DND-41 (cell line): ENCODE data around the gene DNAJC4.

ENCODE experiments used
- ATAC-seq: fragments of 200-7000 bp; cut with Tn5 transposase; 3 replicates; pipeline ENCODE4 v1.9.1; 2021; ENCODE audit warnings: low read depth; ENCODE audit not compliant: insufficient read depth
- DNase-seq: peaks from one replicate; pipeline ENCODE4 v3.0.0-alpha.2; 2020
- H2AFZ ChIP-seq: 2 replicates; pipeline ENCODE4 v1.6.0; 2012; ENCODE audit warnings: low read depth, low read length
- H3K27ac ChIP-seq: 2 replicates; pipeline ENCODE4 v1.5.1; 2012; ENCODE audit warnings: low read length, inconsistent platforms
- H3K27me3 ChIP-seq: fragments of 200-600 bp; sonication (generic); 2 replicates; pipeline ENCODE4 v1.6.0; 2012; ENCODE audit warnings: low read length, mild to moderate bottlenecking, inconsistent platforms; ENCODE audit not compliant: insufficient read depth, poor library complexity
- H3K36me3 ChIP-seq: 2 replicates; pipeline ENCODE4 v1.5.1; 2012; ENCODE audit warnings: low read length, inconsistent platforms; ENCODE audit not compliant: insufficient read depth
- H3K4me1 ChIP-seq: 2 replicates; pipeline ENCODE4 v1.5.1; 2012; ENCODE audit warnings: mild to moderate bottlenecking, low read length; ENCODE audit not compliant: insufficient read depth
- H3K4me2 ChIP-seq: 2 replicates; pipeline ENCODE4 v1.6.0; 2012; ENCODE audit warnings: mild to moderate bottlenecking, moderate library complexity, low read length, inconsistent platforms; ENCODE audit not compliant: insufficient read depth
- H3K4me3 ChIP-seq, 2 experiments: fragments of 200-600 bp in 1 of 2; shearing (Covaris generic) in 1 of 2; 2 replicates each; pipeline ENCODE4 v1.5.1; 2012 to 2016; ENCODE audit warnings: inconsistent platforms in 2 of 2, low read length in 2 of 2, mild to moderate bottlenecking in 2 of 2, low read depth in 1 of 2, moderate library complexity in 1 of 2
- H3K79me2 ChIP-seq: 2 replicates; pipeline ENCODE4 v1.6.0; 2012; ENCODE audit warnings: low read length, inconsistent platforms; ENCODE audit not compliant: insufficient read depth
- H3K9ac ChIP-seq: 2 replicates; pipeline ENCODE4 v1.6.0; 2012; ENCODE audit warnings: low read depth, mild to moderate bottlenecking, inconsistent platforms, low read length, moderate library complexity
- H3K9me3 ChIP-seq: 2 replicates; pipeline ENCODE4 v1.5.1; 2012; ENCODE audit warnings: low read length, moderate library complexity, mild to moderate bottlenecking, inconsistent platforms; ENCODE audit not compliant: insufficient read depth, severe bottlenecking
- H4K20me1 ChIP-seq: 2 replicates; pipeline ENCODE4 v1.6.0; 2012; ENCODE audit warnings: low read length; ENCODE audit not compliant: insufficient read depth
- CTCF ChIP-seq: IDR thresholded peaks from 2 replicates; pipeline ENCODE4 v1.5.1; 2012; ENCODE audit warnings: borderline replicate concordance, low read length, moderate library complexity, mild to moderate bottlenecking; ENCODE audit not compliant: poor library complexity, severe bottlenecking; ENCODE audit errors: extremely low read depth
- EZH2 ChIP-seq: IDR thresholded peaks from 3 replicates; pipeline ENCODE4 v1.6.1; 2012; ENCODE audit warnings: borderline replicate concordance, low read depth, mild to moderate bottlenecking, moderate library complexity, low read length, inconsistent platforms; ENCODE audit not compliant: severe bottlenecking

Gene DNAJC4

GRCh38 chr11:64186492-64187165 lies 43.7 kb upstream of the DNAJC4 start:
- no peak overlapping the region for H3K27ac ChIP-seq
- H3K36me3 ChIP-seq: peaks cover 32% of the 10 kb centered on the region
- no peaks in the 10 kb centered on the region for H3K9me3 ChIP-seq
- H3K4me2 ChIP-seq: no peak overlapping the region
- no peak overlapping the region for H3K4me3 ChIP-seq
- no peaks in the 10 kb centered on the region for H3K27me3 ChIP-seq
- no peak for ATAC-seq
- no peak overlapping the region for H2AFZ ChIP-seq
- H3K9ac ChIP-seq: no peak overlapping the region
- TF ChIP-seq EZH2: no peak
- TF ChIP-seq CTCF: no peak
- H3K79me2 ChIP-seq: peaks cover 21% of the 10 kb centered on the region
- H4K20me1 ChIP-seq: peaks cover 23% of the 10 kb centered on the region
- H3K4me1 ChIP-seq: peaks cover 31% of the 10 kb centered on the region
- peak; percentile 29 for DNase-seq

- Histone ChIP-seq H3K4me3 (no peak overlapping the region), H3K79me2 (peaks cover 19% of the 10 kb centered on the region), H3K36me3 (peaks cover 86% of the 10 kb centered on the region), H4K20me1 (peaks cover 62% of the 10 kb centered on the region), H3K4me1 (peaks cover 8% of the 10 kb centered on the region; the same call in 1 of the 2 replicates), H3K27me3 (no peaks in the 10 kb centered on the region), H2AFZ (no peak overlapping the region), H3K27ac (no peak overlapping the region), H3K9ac (no peak overlapping the region), H3K4me2 (no peak overlapping the region), H3K9me3 (no peaks in the 10 kb centered on the region)
- no peak for ATAC-seq
- no peak for DNase-seq
- no peak for TF ChIP-seq CTCF
These were observed 37.9 kb upstream of the DNAJC4 start for GRCh38 chr11:64192434-64192833.

- H3K4me2 ChIP-seq: no peak overlapping the region
- no peaks in the 10 kb centered on the region for H3K4me1 ChIP-seq
- no peak overlapping the region for H3K9ac ChIP-seq
- ATAC-seq (no peak), DNase-seq (no peak)
- peaks cover 54% of the 10 kb centered on the region for H4K20me1 ChIP-seq
- peaks cover 96% of the 10 kb centered on the region for H3K36me3 ChIP-seq
- H2AFZ ChIP-seq: no peak overlapping the region
- no peaks in the 10 kb centered on the region for H3K9me3 ChIP-seq
- H3K79me2 ChIP-seq: peaks cover 47% of the 10 kb centered on the region
- H3K27ac ChIP-seq: no peak overlapping the region
- TF ChIP-seq EZH2 (no peak), CTCF (no peak)
- no peak overlapping the region for H3K4me3 ChIP-seq
- H3K27me3 ChIP-seq: no peaks in the 10 kb centered on the region
These were observed 33.7 kb upstream of the DNAJC4 start for GRCh38 chr11:64196626-64197025.

GRCh38 chr11:64198511-64198910 lies 31.8 kb upstream of the DNAJC4 start:
- ATAC-seq: no peak
- peaks cover 52% of the 10 kb centered on the region for H4K20me1 ChIP-seq
- TF ChIP-seq EZH2 (no peak), CTCF (no peak)

More at GRCh38 chr11:64198511-64198910, 31.8 kb upstream of the DNAJC4 start:
- Histone ChIP-seq H3K79me2 (peaks cover 56% of the 10 kb centered on the region), H3K4me2 (no peak overlapping the region), H3K4me1 (no peaks in the 10 kb centered on the region), H3K9ac (no peak overlapping the region), H3K27me3 (no peaks in the 10 kb centered on the region), H3K4me3 (no peak overlapping the region), H3K36me3 (peaks cover 96% of the 10 kb centered on the region), H3K27ac (no peak overlapping the region), H3K9me3 (no peaks in the 10 kb centered on the region), H2AFZ (no peak overlapping the region)
- DNase-seq: no peak
